Measurements from ENCODE around the gene GALNT1.

The GALNT1 gene

DNA sequence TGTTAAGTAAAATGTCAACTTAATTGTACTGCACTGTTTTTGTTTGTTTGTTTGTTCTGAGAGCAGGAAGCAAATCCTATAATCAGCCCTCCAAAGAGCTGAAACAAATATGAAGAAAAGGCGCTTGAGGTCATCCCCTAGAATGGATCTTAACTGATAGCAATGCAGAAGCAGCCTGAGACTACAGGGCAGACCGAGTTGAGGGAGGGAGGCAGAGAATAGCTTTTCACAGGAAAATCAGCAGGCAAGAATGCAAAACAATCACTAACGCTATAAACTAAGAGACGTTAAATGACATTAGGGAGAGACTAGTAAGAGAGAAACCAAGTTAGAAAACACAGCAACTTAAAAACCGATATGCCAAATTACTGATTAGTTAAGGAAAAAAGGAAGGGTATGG lies 37.2 kb downstream of the GALNT1 start:
- DNase-seq, result no peak

DNA sequence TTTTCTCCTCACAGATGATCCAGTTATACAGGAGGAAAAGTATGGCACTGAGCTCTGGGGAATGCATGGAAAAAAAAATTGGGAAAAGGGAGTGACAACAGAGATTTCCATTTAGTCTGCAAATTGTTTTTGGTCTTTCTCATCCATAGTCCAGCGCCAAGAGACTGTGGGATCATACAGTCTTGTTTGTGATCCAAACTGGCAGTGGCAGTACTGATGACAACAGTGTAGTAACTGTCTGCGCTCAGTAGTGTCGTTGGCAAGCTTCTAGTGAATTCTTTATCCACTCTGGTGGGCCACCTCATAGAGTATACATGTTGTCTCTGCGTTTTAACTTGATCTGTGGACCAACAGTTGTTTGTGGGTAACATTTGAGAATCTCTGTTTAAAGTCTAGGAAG lies 37.9 kb downstream of the GALNT1 start:
- DNase-seq, result no peak

DNA sequence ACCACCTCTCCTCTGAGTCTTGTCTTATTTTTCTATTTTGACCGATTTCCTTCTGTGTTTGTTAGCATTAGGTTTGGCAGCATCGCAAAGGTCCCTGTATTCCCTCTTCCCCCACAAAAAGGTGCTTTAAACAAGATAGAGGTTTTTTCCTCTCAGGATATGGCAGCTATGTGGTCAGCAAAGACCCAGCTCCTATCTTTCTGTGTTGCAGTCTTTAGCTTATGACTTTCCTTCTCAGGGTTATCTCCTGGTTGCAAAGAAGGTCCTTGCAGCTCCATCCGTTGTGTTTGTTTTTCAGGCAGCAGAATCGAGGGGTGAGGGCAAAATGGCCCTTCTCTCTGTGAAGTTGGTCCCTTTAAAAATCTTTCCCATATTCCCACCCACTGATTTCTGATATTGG lies 38.4 kb downstream of the GALNT1 start:
- DNase-seq, result no peak

DNA sequence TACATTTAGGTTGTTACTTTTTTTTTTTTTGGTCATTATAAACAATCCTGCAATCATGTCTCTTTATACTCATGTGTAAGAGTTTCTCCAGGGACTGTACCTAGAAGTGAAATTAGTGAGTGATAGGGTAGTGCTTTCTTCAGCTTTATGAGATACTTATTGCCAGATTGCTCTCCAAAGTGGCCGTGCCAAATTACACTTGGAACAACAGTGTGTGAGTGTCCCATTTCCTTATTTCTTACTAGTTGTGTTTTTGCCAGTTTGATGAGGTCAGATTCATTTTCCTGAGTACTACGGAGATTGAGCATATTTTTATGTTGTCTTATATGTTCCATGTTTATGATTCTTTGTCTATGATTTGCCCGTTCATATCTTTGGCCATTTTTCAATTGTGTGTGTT lies 39.2 kb downstream of the GALNT1 start:
- no peak for DNase-seq

DNA sequence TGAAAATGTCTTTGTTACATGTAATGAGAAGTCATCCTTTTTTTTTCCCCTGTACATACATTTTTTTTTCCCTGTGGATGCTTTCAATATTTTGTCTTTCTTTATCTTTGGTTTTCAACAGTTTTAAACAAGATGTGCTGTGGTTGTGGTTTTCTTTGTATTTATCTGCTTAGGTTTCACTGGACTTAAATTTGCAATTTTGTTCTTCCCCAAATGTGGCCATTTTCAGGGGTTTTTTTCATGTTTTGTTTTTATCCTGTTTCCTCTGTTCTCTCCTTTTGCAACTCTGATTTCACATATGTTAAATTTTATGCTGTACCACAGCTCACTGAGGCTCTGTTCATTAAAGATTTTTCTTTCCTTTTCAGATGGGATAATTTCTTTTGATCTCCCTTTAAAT lies 41.7 kb downstream of the GALNT1 start:
- no peak for DNase-seq

DNA sequence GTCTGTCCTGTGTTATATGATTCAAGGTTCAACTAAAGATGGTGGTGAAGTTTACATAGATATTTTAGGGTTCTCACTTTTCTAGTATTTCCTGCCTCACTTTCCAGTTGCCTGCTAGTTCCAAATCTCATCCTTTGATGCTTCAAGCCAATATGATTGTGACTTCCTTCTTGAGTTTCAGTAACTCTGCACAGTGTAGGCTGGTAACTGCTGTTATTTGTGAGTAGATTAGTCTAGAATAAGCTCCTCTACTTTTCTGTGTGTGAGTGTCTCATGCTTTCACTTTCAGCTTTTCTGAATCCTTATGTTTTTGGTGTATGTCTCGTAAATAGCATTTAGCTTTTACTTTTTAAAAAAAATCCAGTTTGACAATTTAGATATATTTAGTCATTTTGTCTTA lies 42.6 kb downstream of the GALNT1 start:
- DNase-seq, result peak in 1 of 5 experiments; percentile 30

DNA sequence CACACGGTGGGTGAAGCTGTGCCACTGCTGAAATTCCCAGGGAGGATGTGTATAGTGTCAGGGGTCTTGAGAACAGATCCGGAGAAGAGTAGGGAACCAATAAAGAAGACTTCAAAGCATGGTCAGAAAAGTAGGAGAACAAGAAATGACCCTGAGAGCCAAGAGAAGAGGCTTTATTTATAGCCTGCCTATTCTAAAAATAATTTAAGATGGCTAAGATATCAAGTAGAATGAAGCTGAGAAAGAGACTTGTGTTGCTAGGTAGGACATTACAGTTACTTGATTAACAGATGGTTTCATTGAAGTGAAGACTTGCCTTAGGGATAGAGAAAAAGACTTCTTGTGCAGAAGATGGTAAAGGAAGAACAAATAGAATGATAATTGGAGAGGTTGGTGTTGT lies 43.7 kb downstream of the GALNT1 start:
- DNase-seq, result no peak

DNA sequence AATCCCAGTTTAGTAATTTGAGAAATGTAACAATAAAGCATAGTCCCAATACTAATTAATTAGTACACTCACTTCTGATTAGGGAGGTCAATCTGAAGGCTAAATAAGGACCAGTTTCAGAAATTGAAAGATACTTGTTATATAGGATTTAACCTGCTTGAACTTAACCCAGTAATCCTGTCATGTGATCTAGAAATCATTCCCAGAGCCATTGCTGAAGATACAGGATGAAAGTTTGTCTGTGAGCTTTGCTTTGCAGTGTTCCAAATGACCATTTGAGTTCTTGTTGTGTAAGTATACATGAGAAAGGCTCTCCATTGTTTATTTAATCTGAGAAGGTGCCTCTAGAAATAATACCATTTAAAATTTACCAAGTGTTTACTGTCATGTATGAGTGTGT lies 52.2 kb downstream of the GALNT1 start:
- DNase-seq, result no peak

DNA sequence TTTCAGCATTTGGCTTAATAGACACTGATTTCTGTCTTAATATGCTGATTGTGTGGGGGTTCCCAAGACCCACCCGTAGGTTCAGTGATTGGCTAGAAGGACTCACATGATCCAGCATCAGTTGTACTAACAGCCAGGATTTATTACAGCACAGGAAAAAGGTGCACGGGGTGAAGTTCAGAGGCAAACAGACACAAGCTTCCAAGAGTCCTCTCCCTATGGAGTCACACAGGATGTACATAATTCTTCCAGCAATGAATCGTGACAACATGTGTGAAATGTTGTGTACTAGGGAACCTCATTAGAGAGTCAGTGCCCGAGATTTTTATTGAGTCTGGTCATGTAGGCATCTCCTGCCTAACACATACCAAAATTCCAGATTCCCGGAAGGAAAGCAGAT lies 52.8 kb downstream of the GALNT1 start:
- DNase-seq, result no peak

DNA sequence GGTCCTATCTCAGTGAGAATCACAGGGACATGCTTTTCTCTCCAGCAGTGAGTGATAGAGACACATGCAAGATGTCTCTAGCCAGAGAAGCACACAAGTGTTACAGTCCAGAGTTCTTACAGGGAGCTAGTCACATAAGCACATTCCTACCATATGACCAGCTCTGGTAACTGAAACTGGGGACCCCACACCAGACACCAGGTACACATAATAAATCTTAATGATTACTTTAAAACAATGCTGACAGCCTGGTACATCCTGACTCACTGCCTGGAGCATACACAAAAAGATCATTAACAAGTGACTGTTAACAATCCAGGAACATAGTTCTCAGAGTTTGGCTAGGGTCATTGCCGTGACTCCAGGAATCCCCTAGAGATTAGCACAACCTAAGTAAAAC lies 53.6 kb downstream of the GALNT1 start:
- no peak for DNase-seq

DNA sequence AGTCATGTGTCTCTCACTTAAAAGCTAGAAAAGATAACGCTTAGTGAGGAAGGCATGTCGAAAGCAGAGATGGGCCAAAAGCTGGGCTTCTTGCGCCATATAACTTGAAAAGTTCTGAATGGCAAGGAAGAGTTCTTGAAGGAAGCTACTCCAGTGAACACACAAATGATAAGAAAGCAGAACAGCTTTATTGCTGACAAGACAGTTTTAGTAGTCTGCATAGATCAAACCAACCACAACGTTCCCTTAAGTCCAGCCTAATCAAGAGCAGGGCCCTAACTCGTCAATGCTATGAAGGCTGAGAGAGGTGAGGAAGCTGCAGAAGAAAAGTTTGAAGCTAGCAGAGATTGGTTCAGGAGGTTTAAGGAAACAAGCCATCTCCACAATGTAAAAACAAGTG lies 55.7 kb downstream of the GALNT1 start:
- no peak for DNase-seq

DNA sequence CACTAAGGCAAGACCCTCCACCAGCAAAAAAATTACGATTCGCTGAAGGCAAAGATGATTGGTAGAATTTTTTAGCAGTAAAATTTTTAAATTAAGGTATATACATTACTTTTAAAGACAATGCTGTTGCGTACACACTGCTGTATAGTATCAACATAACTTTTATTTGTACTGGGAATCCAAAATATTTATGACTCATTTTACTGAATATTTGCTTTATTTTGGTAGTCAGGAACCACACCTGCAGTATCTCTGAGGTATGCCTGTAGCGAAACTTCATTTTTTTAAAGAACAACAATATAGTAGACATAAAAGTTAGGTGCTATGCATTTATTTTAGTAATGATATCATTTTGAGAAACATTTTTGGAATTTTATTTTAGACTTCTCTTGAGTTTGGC lies 57.8 kb downstream of the GALNT1 start:
- DNase-seq, result no peak

DNA sequence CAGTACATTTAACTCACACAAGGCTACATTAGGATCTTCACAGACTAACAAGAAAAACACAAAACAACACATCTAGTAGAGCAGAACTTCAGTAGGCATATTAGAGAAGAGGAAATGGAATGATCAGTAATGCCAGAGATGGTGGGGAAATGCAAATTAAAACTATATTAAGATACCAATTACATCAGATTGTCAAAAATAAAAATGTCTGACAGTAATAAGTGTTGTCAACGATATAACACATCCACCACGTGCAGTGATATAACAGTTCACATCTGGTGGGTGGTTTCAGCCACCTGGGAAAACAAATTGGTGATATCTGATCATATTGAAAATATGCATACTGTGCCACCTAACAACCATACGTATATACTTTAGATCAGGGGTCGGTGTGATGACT lies 59.9 kb downstream of the GALNT1 start:
- DNase-seq, result no peak

DNA sequence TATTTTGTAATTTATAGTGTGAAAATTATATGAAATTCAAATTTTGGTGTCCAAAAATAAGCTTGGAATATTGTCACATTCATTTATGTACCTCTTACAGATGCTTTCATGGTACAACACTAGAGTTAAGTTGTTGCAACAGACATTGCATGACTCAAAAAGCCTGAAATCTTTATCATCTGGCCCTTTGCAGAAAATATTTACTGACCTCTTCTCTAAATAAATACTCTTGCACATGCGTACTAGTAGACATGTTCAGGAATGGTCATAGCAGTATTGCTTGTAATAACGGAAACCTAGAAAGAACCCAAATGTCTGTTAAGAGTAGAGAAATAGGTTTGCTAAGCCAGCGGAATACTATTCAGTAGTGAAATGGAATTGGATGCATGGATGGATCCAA lies 60.4 kb downstream of the GALNT1 start:
- no peak for DNase-seq

DNA sequence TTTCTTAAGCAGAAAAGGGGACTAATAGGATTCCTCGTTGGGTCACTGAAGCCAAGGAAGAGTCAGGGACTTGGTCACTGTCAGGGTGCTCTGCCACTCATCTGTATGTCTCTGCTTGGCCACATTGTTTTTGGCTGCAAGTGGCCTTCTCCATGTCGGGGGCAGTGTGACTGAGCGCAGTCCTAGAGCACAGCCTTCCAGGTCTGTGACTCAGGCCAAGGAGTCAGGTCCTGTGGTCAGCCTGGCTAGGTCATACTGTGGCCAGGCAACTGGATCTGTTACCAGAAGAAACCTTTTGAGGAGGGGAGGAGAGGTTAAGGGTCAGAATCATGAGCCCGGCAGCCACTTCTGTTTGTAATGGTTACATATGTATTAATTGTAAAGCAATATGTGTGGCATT lies 61.3 kb downstream of the GALNT1 start:
- no peak for DNase-seq

DNA sequence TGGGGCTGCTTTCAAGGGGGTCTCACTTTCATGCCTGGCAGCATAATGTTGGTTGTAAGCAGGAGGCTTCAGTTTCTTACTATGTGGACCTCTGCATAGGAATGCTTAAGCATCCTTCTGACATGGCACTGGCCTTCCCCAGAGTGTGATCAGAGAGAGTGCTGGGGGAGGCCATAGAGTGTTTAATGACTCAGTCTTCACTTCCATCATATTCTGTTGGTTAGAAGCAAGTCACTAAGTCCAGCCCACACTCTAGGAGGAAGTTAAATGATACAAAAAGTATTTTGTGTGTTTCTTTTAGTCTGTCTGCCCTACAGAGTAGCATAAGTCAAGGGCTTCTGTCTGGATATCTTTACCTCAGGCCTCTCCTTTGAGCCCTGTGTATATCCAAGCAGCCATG lies 64.9 kb downstream of the GALNT1 start:
- DNase-seq, result no peak

DNA sequence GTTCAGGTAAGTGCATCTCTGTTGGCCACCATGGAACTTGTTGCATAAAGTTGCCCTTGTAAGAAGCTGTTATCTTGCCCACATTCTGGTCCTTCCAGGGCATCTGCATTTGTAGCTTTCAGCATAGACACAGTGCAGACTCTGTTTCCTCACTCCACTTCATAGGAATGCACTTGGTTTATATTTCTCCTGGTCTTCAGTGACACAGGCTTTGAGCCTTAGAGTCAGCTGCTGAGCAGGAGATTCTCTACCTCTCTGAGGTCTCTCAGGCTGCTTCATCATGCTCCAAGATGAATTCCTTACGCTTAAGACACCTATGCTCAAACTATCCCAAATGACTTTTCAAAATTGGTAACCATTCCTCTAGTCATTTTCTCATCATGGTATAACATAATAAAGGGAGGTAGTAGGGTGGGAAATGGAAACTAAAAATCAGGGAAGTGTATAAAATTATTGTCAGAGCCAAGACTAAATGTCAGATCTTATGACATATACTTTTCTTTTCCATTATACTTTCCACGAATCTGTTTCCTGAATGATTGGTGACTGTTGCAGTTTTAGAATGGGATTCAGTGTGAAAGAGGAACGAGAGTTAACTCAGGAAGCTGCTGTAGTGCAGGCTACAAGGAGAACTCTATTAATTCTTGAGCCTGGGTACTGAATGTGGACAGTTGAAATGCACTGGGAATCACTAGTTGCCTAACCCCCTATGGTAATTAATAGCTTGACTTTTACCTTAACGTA lies 72.0 kb downstream of the GALNT1 start:
- no peak for DNase-seq

DNA sequence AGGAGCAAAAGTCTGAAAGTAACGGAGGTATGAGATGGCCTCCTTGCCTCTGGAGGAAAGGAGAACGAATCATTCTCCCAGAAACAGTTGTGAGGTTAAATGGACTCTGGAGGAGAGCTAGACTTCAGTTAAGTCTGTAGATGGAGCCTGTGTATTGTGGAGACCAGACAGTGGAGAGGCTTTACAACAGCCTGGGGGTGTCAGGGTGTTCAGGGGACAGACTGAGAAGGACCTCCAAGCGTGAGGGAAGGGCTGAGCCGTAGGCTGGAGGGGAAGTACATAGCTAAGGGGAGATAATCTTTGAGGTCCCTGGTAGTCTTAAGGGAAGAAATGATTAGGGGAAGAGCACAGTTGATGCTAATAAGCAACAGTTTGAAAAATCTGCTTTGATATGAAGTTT lies 76.6 kb downstream of the GALNT1 start:
- no peak for DNase-seq

DNA sequence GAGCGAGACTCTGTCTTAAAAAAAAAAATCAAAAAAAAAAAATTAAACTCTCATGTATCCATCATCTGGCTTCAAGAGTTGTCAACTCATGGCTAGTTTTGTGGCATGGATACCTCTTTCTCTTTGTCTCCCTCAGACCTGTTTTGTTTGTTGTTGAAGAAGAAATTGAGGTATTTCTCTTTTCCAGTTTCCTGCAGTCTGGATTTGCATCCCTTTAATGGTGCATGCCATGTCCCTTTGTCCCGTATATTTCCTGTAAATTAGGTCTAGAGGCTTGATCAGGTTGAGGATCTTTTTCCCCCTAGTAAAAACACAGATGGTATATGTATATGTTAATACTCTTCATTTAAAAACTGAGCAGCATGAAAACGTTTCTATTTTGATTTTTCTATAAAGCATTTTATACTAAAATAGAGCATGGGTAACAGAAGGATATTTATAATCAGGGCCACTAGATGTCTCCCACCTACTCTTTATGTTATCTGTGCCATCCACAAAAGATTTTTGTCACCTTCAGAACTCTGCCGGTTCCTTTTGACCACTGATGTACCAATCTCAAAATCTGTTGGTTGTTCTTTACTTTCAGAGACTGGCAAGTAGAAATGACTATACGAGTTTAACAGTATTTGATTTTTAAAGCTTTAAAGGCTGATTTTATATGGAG lies 80.1 kb downstream of the GALNT1 start:
- DNase-seq, result peak in 1 of 5 experiments; percentile 17

DNA sequence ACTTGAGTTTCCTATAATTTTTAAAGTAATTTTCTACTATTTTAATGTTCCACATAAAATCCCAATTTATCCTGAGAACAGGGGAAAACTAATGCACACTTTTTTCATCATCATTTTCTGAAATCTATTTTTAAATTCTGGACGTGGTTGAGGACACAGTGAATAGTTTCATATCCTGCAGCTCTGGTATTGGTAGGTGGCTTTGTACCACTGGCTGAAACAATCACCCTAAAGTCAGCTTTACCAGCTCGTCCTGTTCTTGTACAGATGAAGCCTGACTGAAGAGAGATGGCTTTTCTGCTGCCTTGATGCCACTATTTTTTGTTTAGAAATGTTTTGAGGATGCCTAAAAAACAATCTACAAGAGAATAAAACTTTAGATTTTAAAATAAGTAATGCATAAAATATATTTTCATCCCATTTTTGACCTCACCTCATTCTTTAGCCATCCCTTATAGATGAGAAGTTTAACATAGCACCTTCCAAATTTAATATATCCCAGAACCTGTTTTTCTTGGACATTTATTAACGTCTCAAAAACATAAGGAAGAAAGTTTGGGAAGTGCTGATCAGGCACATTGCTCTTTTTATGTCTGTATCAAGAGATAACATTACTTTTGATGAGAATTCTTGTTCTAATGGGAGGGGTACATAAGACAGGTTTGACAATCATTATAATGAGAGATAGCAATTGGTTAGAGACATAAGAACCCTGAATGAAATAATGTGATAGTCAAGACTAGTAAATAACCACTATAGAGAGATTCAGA lies 80.9 kb downstream of the GALNT1 start:
- no peak for DNase-seq

DNA sequence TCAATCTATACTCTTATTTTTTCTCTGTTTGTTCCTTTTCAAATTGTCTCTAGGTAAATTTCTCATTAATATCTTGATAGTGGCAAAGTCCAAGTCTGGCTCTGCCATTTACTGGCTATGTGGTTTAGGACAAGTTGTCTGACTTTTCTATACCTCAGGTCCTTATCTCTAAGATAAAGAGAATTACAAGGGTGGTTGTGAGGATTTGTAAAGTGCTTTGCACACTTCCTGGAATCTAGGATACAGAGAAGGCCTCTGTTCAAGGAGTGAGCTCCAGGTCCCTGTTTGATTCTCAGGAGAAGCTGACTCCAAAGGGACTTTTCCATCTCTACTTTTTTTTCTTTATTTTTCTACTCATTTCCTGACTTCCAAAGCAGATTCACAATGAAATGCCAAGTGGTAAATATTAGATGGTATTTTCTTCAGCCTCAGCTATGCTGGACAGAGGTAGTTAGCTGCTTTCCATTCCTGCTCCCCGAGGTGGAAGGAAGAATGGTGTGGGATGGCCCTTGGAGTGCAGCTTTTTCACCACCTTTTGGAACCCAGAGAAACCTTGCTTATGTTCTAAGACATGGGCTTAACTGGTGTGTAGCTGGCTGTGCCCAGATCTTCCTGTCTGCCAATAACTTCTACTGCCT lies 90.5 kb downstream of the GALNT1 start:
- DNase-seq, result no peak

DNA sequence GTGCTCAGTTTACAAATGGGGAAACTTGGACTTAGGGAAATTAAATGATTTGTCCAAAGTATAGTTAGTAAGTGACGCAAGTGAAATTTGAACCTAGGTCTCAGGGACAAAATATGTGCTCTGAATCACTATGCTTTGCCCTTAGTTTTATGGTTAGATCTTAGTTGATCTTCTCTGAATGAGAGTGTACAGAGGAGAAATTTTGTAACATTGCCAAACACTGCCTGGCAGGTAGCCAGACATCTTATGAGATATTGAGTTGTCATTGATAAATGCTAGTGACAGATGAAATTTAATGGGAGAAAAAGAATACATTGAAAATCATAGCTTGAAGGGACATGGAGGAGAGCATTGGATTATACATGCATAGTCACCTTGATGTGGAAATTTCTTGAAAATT lies 91.4 kb downstream of the GALNT1 start:
- DNase-seq, result no peak

DNA sequence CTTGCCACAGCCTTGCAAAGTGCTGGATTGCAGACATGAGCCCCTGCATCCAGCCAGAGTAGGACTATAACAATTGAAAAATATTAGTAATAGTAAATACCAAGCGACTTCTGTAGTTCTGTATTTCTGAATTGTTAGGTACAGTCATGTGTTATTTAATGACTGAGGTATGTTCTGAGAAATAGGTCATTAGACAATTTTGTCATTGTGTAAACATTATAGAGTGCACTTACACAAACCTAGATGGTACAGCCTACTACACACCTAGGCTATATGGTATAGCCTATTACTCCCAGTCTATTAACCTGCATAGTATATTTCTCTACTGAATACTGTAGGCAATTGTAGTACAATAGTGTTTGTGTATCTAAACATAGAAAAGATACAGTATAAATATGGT lies 92.1 kb downstream of the GALNT1 start:
- DNase-seq, result no peak

DNA sequence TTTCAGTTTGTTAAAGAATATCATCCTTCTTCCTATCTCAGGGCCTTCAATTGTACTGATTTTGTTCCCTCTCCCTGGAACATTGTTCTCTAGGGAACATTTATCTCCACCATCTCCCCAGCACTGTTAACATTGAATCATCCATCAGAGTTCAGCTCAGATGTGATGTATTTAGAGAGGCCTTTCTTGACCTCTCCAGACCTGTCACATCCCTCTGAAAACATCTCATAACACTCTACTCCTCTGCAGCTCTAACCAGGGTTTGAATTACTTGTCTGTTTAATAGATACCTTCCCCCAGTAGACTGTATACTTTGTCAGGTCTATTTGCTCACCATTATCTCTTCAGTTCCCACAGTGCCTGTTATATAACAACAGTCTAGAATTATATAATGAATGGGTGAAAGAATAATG lies 98.6 kb downstream of the GALNT1 start:
- no peak for DNase-seq
